Stimulated activated CD4-positive, alpha-beta T cell treated with anti-CD3 and anti-CD28 coated beads, Interleukin-12 subunit alpha, Interleukin-12 subunit beta, amount 100 ng/mL, for 24 hours (primary cell): ENCODE measurements around the gene KLLN.
A peak's percentile ranks its signal among the peaks of the same experiment; 100 is the strongest.
"Not testable (repeated sequence)": the region's sequence is repeated elsewhere in the genome, so short reads cannot be mapped to it uniquely, and the experiment has no call there.

ENCODE experiments used
- DNase-seq, 2 experiments: peaks; one replicate each; pipeline ENCODE4 v3.0.0-alpha.2; 2020; ENCODE audit warnings: low read depth in 2 of 2

Gene KLLN

GRCh38 chr10:87863053-87863943 is at the start of gene KLLN, which contains the start of gene PTEN:
KLLN (minus strand) TSS chr10:87863533; CDS start chr10:87862487, 1,046 bp downstream.
PTEN (plus strand) TSS chr10:87863625; CDS start chr10:87864470, 845 bp downstream.
- peak; percentile 73 to 74 for DNase-seq

- not testable (repeated sequence) for DNase-seq
Measured at GRCh38 chr10:87903396-87903795, 40.1 kb upstream of the KLLN start.

DNA sequence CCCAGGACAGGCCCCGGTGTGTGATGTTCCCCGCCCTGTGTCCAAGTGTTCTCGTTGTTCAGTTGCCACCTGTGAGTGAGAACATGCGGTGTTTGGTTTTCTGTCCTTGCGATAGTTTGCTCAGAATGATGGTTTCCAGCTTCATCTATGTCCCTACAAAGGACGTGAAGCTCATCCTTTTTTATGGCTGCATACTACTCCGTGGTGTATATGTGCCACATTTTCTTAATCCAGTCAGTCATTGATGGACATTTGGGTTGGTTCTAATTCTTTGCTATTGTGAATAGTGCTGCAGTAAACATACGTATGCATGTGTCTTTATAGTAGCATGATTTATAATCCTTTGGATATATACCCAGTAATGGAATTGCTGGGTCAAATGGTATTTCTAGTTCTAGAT is 34.6 kb upstream of the KLLN start:
- not testable (repeated sequence) for DNase-seq

DNA sequence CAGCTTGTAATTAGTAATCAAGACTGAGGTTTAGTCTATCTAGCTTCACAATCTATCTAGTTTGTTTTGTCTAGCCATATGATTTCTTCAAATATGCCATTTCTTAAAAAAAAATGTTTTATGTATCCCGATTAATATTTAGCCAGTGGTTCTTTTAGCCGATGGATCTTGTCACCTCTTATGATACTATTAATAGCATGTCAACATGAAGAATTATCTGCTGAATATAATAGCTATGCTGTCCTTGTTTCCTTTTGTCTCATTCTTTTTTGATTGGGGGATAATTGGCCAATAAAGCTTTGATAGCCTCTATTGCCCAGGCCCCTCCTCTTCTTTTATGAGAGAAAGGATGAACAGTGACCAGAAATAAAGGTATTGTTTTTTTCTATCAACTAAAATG is 32.9 kb upstream of the KLLN start:
- DNase-seq: no peak

DNA sequence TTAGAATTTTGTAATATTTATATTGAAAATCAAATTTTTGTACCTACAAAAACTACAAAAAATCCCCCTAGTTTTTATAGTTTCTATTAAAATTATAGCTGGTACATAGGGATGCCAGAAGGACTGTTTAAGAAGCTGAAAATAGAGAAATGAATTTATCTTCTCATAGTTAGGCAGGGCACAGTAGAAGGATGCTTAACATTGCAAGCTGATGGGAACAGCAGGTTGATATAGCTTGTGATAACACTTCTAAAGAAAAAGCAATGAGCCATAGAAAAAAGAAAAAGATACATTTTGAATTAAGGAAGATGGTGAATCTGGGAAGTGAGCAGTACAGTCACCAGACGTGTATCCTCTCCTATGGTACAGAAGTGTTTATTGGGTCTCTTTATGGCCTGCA is 32.1 kb upstream of the KLLN start:
- DNase-seq: no peak

GRCh38 chr10:87887548-87888289 is 24.4 kb upstream of the KLLN start:
- DNase-seq: no peak

DNA sequence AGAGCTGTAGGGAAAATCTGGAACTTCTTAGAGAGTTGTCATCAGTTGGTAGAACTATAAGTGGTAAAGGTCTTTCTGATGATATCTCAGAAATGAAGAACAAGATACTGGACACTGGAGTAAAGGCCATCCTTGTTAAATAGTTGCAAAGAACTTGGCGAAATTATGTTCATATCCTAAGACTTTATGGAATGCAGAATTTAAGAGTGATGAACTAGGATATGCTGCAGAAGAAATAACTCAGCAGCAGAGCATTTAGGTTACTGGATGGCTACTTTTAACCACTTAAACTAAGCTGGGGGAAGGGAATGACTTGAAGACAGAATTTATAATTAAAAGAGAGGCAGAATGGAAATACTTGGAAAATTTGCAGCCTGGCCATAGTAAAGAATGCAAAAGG is 23.8 kb upstream of the KLLN start:
- no peak for DNase-seq

- no peak for DNase-seq
Measured at GRCh38 chr10:87886635-87887034, 23.3 kb upstream of the KLLN start.

DNA sequence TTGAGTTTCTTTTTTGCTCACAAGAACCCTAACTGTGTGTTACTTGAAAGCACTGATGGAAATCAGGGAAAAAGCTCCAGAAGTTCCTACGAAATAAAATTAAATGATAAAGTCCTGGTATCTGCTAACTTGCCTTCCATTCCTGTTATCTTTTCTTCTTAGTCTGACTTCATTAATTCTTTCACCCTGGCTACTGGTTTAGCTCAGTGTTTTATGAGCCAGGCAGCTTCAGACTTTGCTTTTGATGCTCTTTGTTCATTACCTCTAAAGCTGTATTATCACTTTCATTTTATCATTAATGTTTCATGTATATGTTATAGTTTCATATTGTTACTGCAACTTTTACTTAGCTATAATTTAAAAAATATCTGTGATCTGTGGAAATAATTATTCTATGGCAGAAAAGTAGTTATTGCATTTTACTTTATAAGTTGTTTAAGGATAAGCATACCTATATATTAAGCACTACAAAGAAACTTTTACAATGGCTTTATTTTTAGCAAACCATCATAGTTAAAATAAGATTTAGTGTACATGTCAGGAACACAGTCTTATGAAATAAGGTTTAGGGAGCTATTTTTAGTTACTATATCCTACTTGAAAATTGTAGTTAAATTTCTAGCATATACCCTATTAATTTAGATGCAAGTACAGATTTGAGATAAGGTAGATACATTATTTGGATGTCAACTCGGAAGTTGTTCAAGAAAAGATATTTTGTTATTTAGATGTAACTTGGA is 19.4 kb upstream of the KLLN start:
- no peak for DNase-seq

DNA sequence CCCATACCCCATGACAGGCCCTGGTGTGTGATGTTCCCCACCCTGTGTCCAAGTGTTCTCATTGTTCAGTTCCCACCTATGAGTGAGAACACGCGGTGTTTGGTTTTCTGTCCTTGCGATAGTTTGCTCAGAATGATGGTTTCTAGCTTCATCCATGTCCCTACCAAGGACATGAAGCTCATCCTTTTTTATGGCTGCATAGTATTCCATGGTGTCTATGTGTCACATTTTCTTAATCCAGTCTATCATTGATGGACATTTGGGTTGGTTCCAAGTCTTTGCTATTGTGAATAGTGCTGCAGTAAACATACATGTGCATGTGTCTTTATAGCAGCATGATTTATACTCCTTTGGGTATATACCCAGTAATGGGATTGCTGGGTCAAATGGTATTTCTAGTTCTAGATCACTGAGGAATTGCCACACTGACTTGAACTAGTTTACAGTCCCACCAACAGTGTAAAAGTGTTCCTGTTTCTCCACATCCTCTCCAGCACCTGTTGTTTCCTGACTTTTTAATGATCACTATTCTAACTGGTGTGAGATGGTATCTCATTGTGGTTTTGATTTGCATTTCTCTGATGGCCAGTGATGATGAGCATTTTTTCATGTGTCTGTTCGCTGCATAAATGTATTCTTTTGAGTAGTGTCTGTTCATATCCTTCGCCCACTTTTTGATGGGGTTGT is 18.2 kb upstream of the KLLN start:
- DNase-seq: not testable (repeated sequence)

DNA sequence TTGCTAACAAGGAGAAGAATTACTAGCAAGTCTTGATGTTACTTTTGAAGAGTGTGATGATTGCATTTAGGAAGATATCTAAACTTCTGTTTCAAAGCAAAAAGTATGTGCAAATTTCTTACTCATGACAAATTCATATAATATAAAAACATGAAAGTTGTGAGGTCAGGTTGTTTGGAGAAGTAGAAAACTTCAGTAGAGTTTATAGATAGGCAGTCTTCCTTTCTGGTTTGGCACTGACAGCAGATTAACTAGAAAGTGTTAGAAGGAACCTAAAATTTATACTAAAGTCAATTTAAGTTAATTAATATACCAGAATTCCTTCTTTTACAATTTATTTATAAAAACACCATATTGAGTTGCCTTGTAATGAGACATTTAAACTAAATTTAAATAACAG is 17.0 kb upstream of the KLLN start:
- no peak for DNase-seq

- DNase-seq: no peak
Measured at GRCh38 chr10:87878664-87879459, 15.5 kb upstream of the KLLN start.

DNA sequence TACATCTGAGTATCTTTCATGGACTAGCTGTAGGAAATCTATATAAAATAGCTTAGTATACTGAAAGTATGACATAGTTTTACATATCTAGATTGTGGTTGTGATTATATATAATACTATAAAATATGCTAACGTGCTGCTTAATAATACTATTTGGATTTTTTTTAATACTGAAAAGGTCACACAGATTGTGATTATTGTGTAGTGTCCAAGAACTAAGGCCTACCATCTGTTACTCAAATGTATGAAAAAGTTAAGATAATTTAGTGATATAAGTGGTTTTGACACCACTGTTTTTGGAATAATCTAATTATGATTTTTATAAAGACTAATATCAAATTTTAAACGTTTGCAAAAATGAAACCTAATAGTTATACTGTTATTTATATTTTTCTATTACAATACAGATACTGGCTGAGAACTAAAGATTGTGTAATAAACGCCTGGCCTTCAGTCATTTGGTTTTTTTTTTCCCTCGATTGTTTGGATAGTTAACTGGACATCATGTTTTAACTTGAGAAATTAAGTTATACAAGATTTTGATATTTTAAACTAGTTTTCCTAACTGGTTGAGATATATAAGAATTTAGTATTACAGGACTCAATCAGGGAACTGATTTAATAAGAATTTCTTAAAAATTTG is 12.7 kb upstream of the KLLN start:
- no peak for DNase-seq

- no peak for DNase-seq
Measured at GRCh38 chr10:87873656-87874055, 10.3 kb upstream of the KLLN start.

DNA sequence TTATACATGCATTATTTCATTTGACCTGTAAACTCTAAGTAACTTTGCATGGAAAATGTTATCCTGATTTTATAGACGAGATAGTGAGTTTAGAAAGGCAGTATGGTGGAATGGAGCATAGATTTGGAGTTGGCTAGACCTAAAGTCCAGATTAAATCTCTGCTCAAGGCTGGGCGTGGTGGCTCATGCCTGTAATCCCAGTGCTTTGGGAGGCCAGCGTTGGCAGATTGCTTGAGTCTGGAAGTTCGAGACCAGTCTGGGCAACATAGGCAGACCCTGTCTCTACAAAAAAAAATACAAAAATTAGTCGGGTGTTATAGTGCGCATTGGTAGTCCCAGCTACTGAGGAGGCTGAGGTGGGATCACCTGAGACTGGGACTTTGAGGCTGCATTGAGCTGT is 9.5 kb upstream of the KLLN start:
- no peak for DNase-seq

GRCh38 chr10:87869773-87870551 is 6.6 kb upstream of the KLLN start:
- no peak for DNase-seq

DNA sequence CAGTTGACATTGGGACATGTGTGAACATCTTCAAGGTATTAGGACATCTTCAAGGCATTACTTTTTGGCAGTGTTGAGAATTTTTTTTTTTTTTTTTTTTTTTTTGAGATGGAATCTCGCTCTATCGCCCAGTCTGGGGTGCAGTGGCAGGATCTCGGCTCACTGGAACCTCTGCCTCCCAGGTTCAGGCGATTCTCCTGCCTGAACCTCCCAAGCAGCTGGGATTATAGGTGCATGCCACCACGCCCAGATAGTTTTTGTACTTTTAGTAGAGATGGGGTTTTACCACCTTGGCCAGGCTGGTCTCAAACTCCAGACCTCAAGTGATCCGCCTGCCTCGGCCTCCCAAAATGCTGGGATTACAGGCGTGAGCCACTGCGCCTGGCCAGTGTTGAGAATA is 5.8 kb upstream of the KLLN start:
- DNase-seq: not testable (repeated sequence)

GRCh38 chr10:87868277-87868676 is 4.9 kb upstream of the KLLN start:
- DNase-seq: no peak

- DNase-seq: no peak
Measured at GRCh38 chr10:87867453-87867852, 4.1 kb upstream of the KLLN start.
